IMR-90 (cell line): ENCODE results near the gene DYRK1A. TPM values are rescaled to one million over a fixed set of nuclear protein-coding genes. Genes with fewer than 3 reads are reported as not detected.

Source experiments
- ATAC-seq: fragments of 200-7000 bp; cut with Tn5 transposase; 2 replicates; pipeline ENCODE4 v1.9.1; 2020; ENCODE audit warnings: low read depth, mild to moderate bottlenecking, moderate library complexity
- BruUV-seq: library from RNA; stranded (reverse); fragments of 400-500 nt; replicated peaks from 2 replicates; lab custom pipeline; 2021; lab: Mats Ljungman, UMichigan
- CTCF ChIA-PET: fragments of 300-600 bp; formaldehyde crosslinking; extraction: SDS; loops from one replicate; lab custom pipeline; 2021; ENCODE audit warnings: antibody characterized with exemption; lab: Yijun Ruan, JAX
- POLR2A ChIA-PET: fragments of 300-600 bp; sonication (Branson Sonifier 250); formaldehyde crosslinking; loops from one replicate; lab custom pipeline; 2022; ENCODE audit warnings: antibody characterized with exemption; ENCODE audit not compliant: unreplicated experiment; lab: Charles Lee
- DNase-seq: peaks from one replicate; pipeline ENCODE4 v3.0.0; 2013
- H2AFZ ChIP-seq: replicated peaks from 2 replicates; pipeline ENCODE3; 2013; ENCODE audit warnings: low read length, mild to moderate bottlenecking; ENCODE audit not compliant: poor library complexity
- H2AK5ac ChIP-seq: 2 replicates; pipeline ENCODE4 v1.6.1; 2013; ENCODE audit warnings: low read depth, low read length, inconsistent platforms
- H2AK9ac ChIP-seq: replicated peaks from 2 replicates; pipeline ENCODE3; 2013; ENCODE audit warnings: mild to moderate bottlenecking, low read depth, low read length, moderate library complexity; ENCODE audit not compliant: poor library complexity
- H2BK120ac ChIP-seq: 2 replicates; pipeline ENCODE4 v1.6.1; 2013; ENCODE audit warnings: low read depth, low read length, inconsistent platforms
- H2BK15ac ChIP-seq: 3 replicates; pipeline ENCODE4 v1.6.1; 2013; ENCODE audit warnings: low read depth, low read length, inconsistent platforms
- H2BK20ac ChIP-seq: 2 replicates; pipeline ENCODE4 v1.6.1; 2013; ENCODE audit warnings: low read depth, mild to moderate bottlenecking, inconsistent platforms, low read length, moderate library complexity
- H2BK5ac ChIP-seq: 2 replicates; pipeline ENCODE4 v1.6.1; 2013; ENCODE audit warnings: mild to moderate bottlenecking, low read depth, low read length, inconsistent platforms; ENCODE audit not compliant: poor library complexity, severe bottlenecking
- H3K14ac ChIP-seq: replicated peaks from 2 replicates; pipeline ENCODE4 v1.6.1; 2013; ENCODE audit warnings: low read depth, low read length, inconsistent platforms
- H3K18ac ChIP-seq: 2 replicates; pipeline ENCODE4 v1.6.1; 2013; ENCODE audit warnings: low read depth, low read length, control low read depth
- H3K23ac ChIP-seq: 2 replicates; pipeline ENCODE4 v1.6.1; 2013; ENCODE audit warnings: low read depth, low read length, inconsistent platforms
- H3K27ac ChIP-seq: 2 replicates; pipeline ENCODE4 v1.5.1; 2013; ENCODE audit warnings: mild to moderate bottlenecking, control low read depth, low read length; ENCODE audit not compliant: insufficient read depth
- H3K27me3 ChIP-seq: 2 replicates; pipeline ENCODE4 v1.6.1; 2013; ENCODE audit warnings: low read length; ENCODE audit not compliant: control insufficient read depth, insufficient read depth
- H3K36me3 ChIP-seq: 2 replicates; pipeline ENCODE4 v1.6.1; 2013; ENCODE audit warnings: low read length, mixed read lengths; ENCODE audit not compliant: control insufficient read depth, insufficient read depth
- H3K4ac ChIP-seq: 2 replicates; pipeline ENCODE4 v1.6.1; 2013; ENCODE audit warnings: low read depth, low read length, inconsistent platforms
- H3K4me1 ChIP-seq: 2 replicates; pipeline ENCODE4 v1.6.1; 2013; ENCODE audit warnings: low read length, mixed read lengths; ENCODE audit not compliant: control insufficient read depth, insufficient read depth
- H3K4me2 ChIP-seq: 2 replicates; pipeline ENCODE4 v1.6.1; 2013; ENCODE audit warnings: low read depth, mild to moderate bottlenecking, control low read depth, low read length, moderate library complexity
- H3K4me3 ChIP-seq: 2 replicates; pipeline ENCODE4 v1.5.1; 2013; ENCODE audit warnings: low read depth, mild to moderate bottlenecking, control low read depth, low read length, moderate library complexity; ENCODE audit not compliant: insufficient read depth
- H3K56ac ChIP-seq: 2 replicates; pipeline ENCODE4 v1.6.1; 2013; ENCODE audit warnings: low read length, inconsistent platforms; ENCODE audit not compliant: insufficient read depth; ENCODE audit errors: extremely low read depth
- H3K79me1 ChIP-seq, 2 experiments: 2 replicates each; pipeline ENCODE4 v1.6.1; 2013; ENCODE audit warnings: low read length in 2 of 2, inconsistent platforms in 1 of 2, low read depth in 1 of 2
- H3K9ac ChIP-seq: 2 replicates; pipeline ENCODE4 v1.6.1; 2013; ENCODE audit warnings: low read depth, low read length, control low read depth
- H3K9me1 ChIP-seq: 2 replicates; pipeline ENCODE4 v1.6.1; 2013; ENCODE audit warnings: low read length, inconsistent platforms; ENCODE audit not compliant: insufficient read depth
- H3K9me3 ChIP-seq: 2 replicates; pipeline ENCODE4 v1.6.1; 2013; ENCODE audit warnings: low read length; ENCODE audit not compliant: control insufficient read depth, insufficient read depth
- H4K20me1 ChIP-seq: 2 replicates; pipeline ENCODE4 v1.6.1; 2013; ENCODE audit warnings: low read length, inconsistent platforms; ENCODE audit not compliant: insufficient read depth
- H4K5ac ChIP-seq: 2 replicates; pipeline ENCODE4 v1.6.1; 2013; ENCODE audit warnings: mild to moderate bottlenecking, low read depth, low read length, control low read depth
- H4K8ac ChIP-seq, 2 experiments: 2 replicates each; pipeline ENCODE4 v1.6.1; 2013; ENCODE audit warnings: low read depth in 2 of 2, low read length in 2 of 2, control low read depth in 1 of 2, inconsistent platforms in 1 of 2
- H4K91ac ChIP-seq: 2 replicates; pipeline ENCODE4 v1.6.1; 2013; ENCODE audit warnings: low read depth, low read length, inconsistent platforms; ENCODE audit not compliant: insufficient read depth
- BHLHE40 ChIP-seq: fragments of 150-350 bp; IDR thresholded peaks from 2 replicates; pipeline ENCODE4 v1.6.1; 2016; ENCODE audit warnings: mild to moderate bottlenecking, low read depth, low read length
- CEBPB ChIP-seq: IDR thresholded peaks from 2 replicates; pipeline ENCODE4 v1.6.1; 2012; ENCODE audit warnings: low read depth, low read length, improper control_type of control experiment
- CHD1 ChIP-seq: IDR thresholded peaks from 2 replicates; pipeline ENCODE4 v1.6.1; 2012; ENCODE audit warnings: low read depth, low read length, improper control_type of control experiment
- FOS ChIP-seq: fragments of 150-350 bp; IDR thresholded peaks from 2 replicates; pipeline ENCODE4 v1.6.1; 2016; ENCODE audit warnings: low read depth, low read length
- MAFK ChIP-seq: IDR thresholded peaks from 2 replicates; pipeline ENCODE4 v1.6.1; 2012; ENCODE audit warnings: low read depth, low read length, improper control_type of control experiment
- MAZ ChIP-seq: IDR thresholded peaks from 2 replicates; pipeline ENCODE4 v1.6.1; 2012; ENCODE audit warnings: low read depth, mild to moderate bottlenecking, low read length, improper control_type of control experiment, moderate library complexity, borderline replicate concordance
- NFE2L2 ChIP-seq: fragments of 150-350 bp; IDR thresholded peaks from 2 replicates; pipeline ENCODE4 v1.6.1; 2016; ENCODE audit warnings: low read depth, mild to moderate bottlenecking, low read length
- POLR2A ChIP-seq: IDR thresholded peaks from 2 replicates; pipeline ENCODE4 v1.6.1; 2012; ENCODE audit warnings: mild to moderate bottlenecking, low read depth, low read length
- RAD21 ChIP-seq: IDR thresholded peaks from 2 replicates; pipeline ENCODE4 v1.6.1; 2012; ENCODE audit warnings: low read length, improper control_type of control experiment
- RCOR1 ChIP-seq: IDR thresholded peaks from 2 replicates; pipeline ENCODE4 v1.6.1; 2012; ENCODE audit warnings: mild to moderate bottlenecking, low read length, improper control_type of control experiment; ENCODE audit not compliant: insufficient replicate concordance
- RFX5 ChIP-seq: IDR thresholded peaks from 2 replicates; pipeline ENCODE4 v1.8.0; 2012; ENCODE audit warnings: low read depth, mild to moderate bottlenecking, low read length, moderate library complexity
- SMC3 ChIP-seq: fragments of 150-350 bp; IDR thresholded peaks from 2 replicates; pipeline ENCODE4 v1.6.1; 2016; ENCODE audit warnings: low read depth, mild to moderate bottlenecking, antibody characterized with exemption, low read length, moderate library complexity
- USF2 ChIP-seq: fragments of 150-350 bp; IDR thresholded peaks from 2 replicates; pipeline ENCODE4 v1.6.1; 2017; ENCODE audit warnings: mild to moderate bottlenecking, antibody characterized with exemption, low read length, low read depth
- WGBS, 2 experiments: methylation state at CpG; one replicate each; pipeline versions ENCODE4 v1.1.5 to v1.1.7; 2013; ENCODE audit warnings: missing lambda C conversion rate in 2 of 2; ENCODE audit not compliant: insufficient read length in 1 of 2; ENCODE audit errors: extremely low coverage in 2 of 2; 5-methylcytosine and 5-hydroxymethylcytosine counted together
- dilution Hi-C: fragments of 300-500 bp; cut with HindIII; formaldehyde crosslinking; loops from one replicate; pipeline ENCODE4 v1.14.3; 2018; ENCODE audit warnings: low sequenced_read_pairs; ENCODE audit not compliant: unreplicated experiment
- in situ Hi-C: fragments of 300-500 bp; cut with MboI; formaldehyde crosslinking; loops from 3 replicates; pipeline ENCODE4 v1.14.3; 2019; ENCODE audit warnings: low sequenced_read_pairs, inconsistent platforms, mixed read lengths
- intact Hi-C: fragments of 100-400 bp; cut with micrococcal nuclease; formaldehyde crosslinking; loops from 2 replicates; pipeline ENCODE4 v1.10.0; 2022
- polyA plus RNA-seq, 3 experiments: library from polyadenylated mRNA; depleted of rRNA; stranded (reverse); fragments of >200 nt; gene quantifications; 2 replicates each; pipeline ENCODE4 v1.2.3, GENCODE V29; 2012; ENCODE audit warnings: low replicate concordance in 1 of 3
- total RNA-seq: library from RNA; depleted of rRNA; stranded (reverse); fragments of >200 nt; gene quantifications from 2 replicates; pipeline ENCODE4 v1.2.3, GENCODE V29; 2012
- TF ChIP-seq, protein P1 (sequence below): fragments of 150-350 bp; IDR thresholded peaks from 2 replicates; pipeline ENCODE4 v1.6.1; 2016; ENCODE audit warnings: low read depth, mild to moderate bottlenecking, low read length, moderate library complexity, borderline replicate concordance

Gene DYRK1A
- total and polyA plus RNA-seq, 2 of the 4 experiments (the other 2 are of a cell fraction), result 18.6 to 50.5 TPM

DNA sequence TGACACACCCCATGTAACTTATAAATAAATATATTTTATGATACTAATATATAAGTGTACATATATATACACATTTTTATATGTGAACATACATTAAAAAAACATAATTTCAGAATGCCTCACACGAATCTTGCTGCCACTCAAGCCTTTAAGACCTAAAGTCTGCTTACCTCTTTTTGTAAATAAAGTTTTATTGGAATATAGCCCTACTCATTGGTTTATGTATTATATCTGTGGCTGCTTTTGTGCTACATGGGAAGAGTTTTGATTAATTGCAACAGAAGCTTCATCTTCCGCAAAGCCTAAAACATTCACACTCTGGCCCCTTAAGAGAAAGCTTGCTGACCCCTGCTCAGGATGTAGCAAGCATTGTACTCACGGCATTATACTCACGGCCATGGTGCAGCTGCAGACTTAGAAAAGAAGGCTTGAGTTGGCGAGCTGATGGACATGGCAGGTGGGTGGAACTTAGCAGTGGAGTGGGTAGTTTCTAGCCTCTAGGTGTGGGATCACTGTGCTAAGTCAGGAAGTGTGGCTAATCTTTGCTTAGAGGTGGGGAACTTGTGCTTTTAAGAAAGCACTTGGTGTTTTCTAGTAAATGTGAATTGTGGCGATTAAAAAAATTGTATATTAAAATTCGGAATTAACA lies 80.8 kb downstream of the DYRK1A start:
- H3K18ac ChIP-seq, result no peak overlapping the region
- CTCF ChIA-PET, result no interaction called here
- H2AK5ac ChIP-seq, result no peak overlapping the region
- 81% methylated on average over 2 of the region's 7 CpGs; no CpG with 5 or more reads in 1 of the 2 experiments for WGBS, 2 experiments
- H2BK5ac ChIP-seq, result no peak overlapping the region
- peaks cover 85% of the 10 kb centered on the region for H4K20me1 ChIP-seq
- H3K4me1 ChIP-seq, result peaks cover 20% of the 10 kb centered on the region
- H3K9me1 ChIP-seq, result peaks cover 44% of the 10 kb centered on the region
- POLR2A ChIA-PET, result no interaction called here
- H3K4me2 ChIP-seq, result no peak overlapping the region
- no peak overlapping the region for H2BK20ac ChIP-seq
- no peak overlapping the region for H3K4ac ChIP-seq
- no peaks in the 10 kb centered on the region for H3K9me3 ChIP-seq
- dilution Hi-C loops, result no loop called here
- no peak overlapping the region for H2BK15ac ChIP-seq
- H4K91ac ChIP-seq, result no peak overlapping the region
- H4K8ac ChIP-seq, result no peak overlapping the region
- H3K9ac ChIP-seq, result no peak overlapping the region
- DNase-seq, result no peak
- no peak overlapping the region for H3K27ac ChIP-seq
- peak overlapping the region; percentile 36; the same call in 1 of the 2 replicates for H3K23ac ChIP-seq
- H3K36me3 ChIP-seq, result peaks cover 2% of the 10 kb centered on the region; the same call in 1 of the 2 replicates
- no peak overlapping the region for H3K14ac ChIP-seq
- H2AK9ac ChIP-seq, result no peak overlapping the region
- in situ Hi-C loops, result no loop called here
- no peaks in the 10 kb centered on the region for H3K27me3 ChIP-seq
- BruUV-seq, result no TSS peak
- H4K5ac ChIP-seq, result no peak overlapping the region
- H3K79me1 ChIP-seq, result peaks cover 46 to 91% of the 10 kb centered on the region in 2 experiments
- intact Hi-C loops, result no loop called here
- H2BK120ac ChIP-seq, result no peak overlapping the region
- no peak overlapping the region for H2AFZ ChIP-seq
- TF ChIP-seq RCOR1, result no peak
- TF ChIP-seq SMC3, result no peak
- TF ChIP-seq MAFK, result no peak
- TF ChIP-seq MAZ, result no peak
- TF ChIP-seq POLR2A, result no peak
- TF ChIP-seq, protein P1, sequence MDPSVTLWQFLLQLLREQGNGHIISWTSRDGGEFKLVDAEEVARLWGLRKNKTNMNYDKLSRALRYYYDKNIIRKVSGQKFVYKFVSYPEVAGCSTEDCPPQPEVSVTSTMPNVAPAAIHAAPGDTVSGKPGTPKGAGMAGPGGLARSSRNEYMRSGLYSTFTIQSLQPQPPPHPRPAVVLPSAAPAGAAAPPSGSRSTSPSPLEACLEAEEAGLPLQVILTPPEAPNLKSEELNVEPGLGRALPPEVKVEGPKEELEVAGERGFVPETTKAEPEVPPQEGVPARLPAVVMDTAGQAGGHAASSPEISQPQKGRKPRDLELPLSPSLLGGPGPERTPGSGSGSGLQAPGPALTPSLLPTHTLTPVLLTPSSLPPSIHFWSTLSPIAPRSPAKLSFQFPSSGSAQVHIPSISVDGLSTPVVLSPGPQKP, result no peak
- no peak for TF ChIP-seq RFX5
- TF ChIP-seq NFE2L2, result no peak
- no peak for TF ChIP-seq CHD1
- TF ChIP-seq CEBPB, result no peak
- TF ChIP-seq RAD21, result no peak
- TF ChIP-seq FOS, result no peak
- no peak for TF ChIP-seq USF2
- no peak for TF ChIP-seq BHLHE40
- H3K4me3 ChIP-seq, result no peak overlapping the region
- H3K56ac ChIP-seq, result no peak overlapping the region
- ATAC-seq, result no peak
